ENCODE data around the gene NR1I3.

Gene NR1I3

GRCh38 chr1:161217831-161218230 is 20.2 kb downstream of the NR1I3 start:
- no peak overlapping the region for H3K27ac ChIP-seq (ENCODE audit: low read depth, low read length, severe bottlenecking)
- WGBS, 2 experiments (ENCODE audit: insufficient coverage in 2 of 2): 78 to 83% methylated on average over 2 to 3 of the region's 6 CpGs

GRCh38 chr1:161216945-161217712 is 20.9 kb downstream of the NR1I3 start:
- 95 to 100% methylated on average over 4 to 7 of the region's 7 CpGs for WGBS, 2 experiments (ENCODE audit: insufficient coverage in 2 of 2)
- Histone ChIP-seq H3K4me1 (ENCODE audit: control insufficient read depth, insufficient read depth, low read length, poor library complexity, severe bottlenecking) (peaks cover 19% of the 10 kb centered on the region), H3K36me3 (ENCODE audit: control insufficient read depth, insufficient read depth, low read length) (peaks cover 37% of the 10 kb centered on the region), H3K4me3 (ENCODE audit: extremely low read depth, insufficient read depth, low read length, poor library complexity, severe bottlenecking) (no peak overlapping the region), H3K9me3 (ENCODE audit: control insufficient read depth, low read length) (no peaks in the 10 kb centered on the region), H3K27ac (ENCODE audit: low read depth, low read length, severe bottlenecking) (peak overlapping the region; percentile 33)

More at GRCh38 chr1:161217831-161218230, 20.2 kb downstream of the NR1I3 start:
- H3K36me3 ChIP-seq (ENCODE audit: control insufficient read depth, insufficient read depth, low read length): peaks cover 30% of the 10 kb centered on the region
- H3K4me3 ChIP-seq (ENCODE audit: extremely low read depth, insufficient read depth, low read length, poor library complexity, severe bottlenecking): no peak overlapping the region
- H3K9me3 ChIP-seq (ENCODE audit: control insufficient read depth, low read length): no peaks in the 10 kb centered on the region
- H3K4me1 ChIP-seq (ENCODE audit: control insufficient read depth, insufficient read depth, low read length, poor library complexity, severe bottlenecking): peaks cover 19% of the 10 kb centered on the region

GRCh38 chr1:161215076-161215475 is 22.9 kb downstream of the NR1I3 start, which contains the start of gene FCER1G:
FCER1G (plus strand) TSS chr1:161215295; CDS start chr1:161215322, 27 bp downstream.
- WGBS, 2 experiments (ENCODE audit: insufficient coverage in 2 of 2): 87 to 98% methylated on average over 4 to 5 of the region's 10 CpGs
- Histone ChIP-seq H3K4me1 (ENCODE audit: control insufficient read depth, insufficient read depth, low read length, poor library complexity, severe bottlenecking) (peaks cover 20% of the 10 kb centered on the region), H3K9me3 (ENCODE audit: control insufficient read depth, low read length) (no peaks in the 10 kb centered on the region), H3K4me3 (ENCODE audit: extremely low read depth, insufficient read depth, low read length, poor library complexity, severe bottlenecking) (no peak within 1 kb of the TSS), H3K27ac (ENCODE audit: low read depth, low read length, severe bottlenecking) (no peak within 1 kb of the TSS), H3K36me3 (ENCODE audit: control insufficient read depth, insufficient read depth, low read length) (peaks cover 57% of the 10 kb centered on the region)

- Histone ChIP-seq H3K27ac (ENCODE audit: low read depth, low read length, severe bottlenecking) (no peak overlapping the region), H3K4me1 (ENCODE audit: control insufficient read depth, insufficient read depth, low read length, poor library complexity, severe bottlenecking) (peaks cover 22% of the 10 kb centered on the region), H3K36me3 (ENCODE audit: control insufficient read depth, insufficient read depth, low read length) (peaks cover 65% of the 10 kb centered on the region), H3K9me3 (ENCODE audit: control insufficient read depth, low read length) (no peaks in the 10 kb centered on the region), H3K4me3 (ENCODE audit: extremely low read depth, insufficient read depth, low read length, poor library complexity, severe bottlenecking) (no peak overlapping the region)
- WGBS, 2 experiments (ENCODE audit: insufficient coverage in 2 of 2): 97 to 100% methylated on average over 4 to 9 of the region's 9 CpGs
These were observed 23.6 kb downstream of the NR1I3 start for GRCh38 chr1:161214369-161214768.

- WGBS, 2 experiments (ENCODE audit: insufficient coverage in 2 of 2): 33 to 43% methylated on average over 7 to 10 of the region's 11 CpGs
- Histone ChIP-seq H3K36me3 (ENCODE audit: control insufficient read depth, insufficient read depth, low read length) (peaks cover 95% of the 10 kb centered on the region), H3K9me3 (ENCODE audit: control insufficient read depth, low read length) (no peaks in the 10 kb centered on the region), H3K27ac (ENCODE audit: low read depth, low read length, severe bottlenecking) (no peak overlapping the region), H3K4me3 (ENCODE audit: extremely low read depth, insufficient read depth, low read length, poor library complexity, severe bottlenecking) (no peak overlapping the region), H3K4me1 (ENCODE audit: control insufficient read depth, insufficient read depth, low read length, poor library complexity, severe bottlenecking) (peaks cover 2% of the 10 kb centered on the region)
These were observed 28.1 kb downstream of the NR1I3 start for GRCh38 chr1:161209790-161210409.

GRCh38 chr1:161207173-161207572 is 30.8 kb downstream of the NR1I3 start:
- H3K4me3 ChIP-seq (ENCODE audit: extremely low read depth, insufficient read depth, low read length, poor library complexity, severe bottlenecking): no peak overlapping the region
- peaks cover 7% of the 10 kb centered on the region for H3K4me1 ChIP-seq (ENCODE audit: control insufficient read depth, insufficient read depth, low read length, poor library complexity, severe bottlenecking)
- H3K27ac ChIP-seq (ENCODE audit: low read depth, low read length, severe bottlenecking): no peak overlapping the region
- H3K36me3 ChIP-seq (ENCODE audit: control insufficient read depth, insufficient read depth, low read length): peaks cover 85% of the 10 kb centered on the region
- WGBS, 2 experiments (ENCODE audit: insufficient coverage in 2 of 2): 87 to 88% methylated on average over 5 to 8 of the region's 8 CpGs
- no peaks in the 10 kb centered on the region for H3K9me3 ChIP-seq (ENCODE audit: control insufficient read depth, low read length)

- Histone ChIP-seq H3K9me3 (ENCODE audit: control insufficient read depth, low read length) (no peaks in the 10 kb centered on the region), H3K4me1 (ENCODE audit: control insufficient read depth, insufficient read depth, low read length, poor library complexity, severe bottlenecking) (peaks cover 11% of the 10 kb centered on the region), H3K4me3 (ENCODE audit: extremely low read depth, insufficient read depth, low read length, poor library complexity, severe bottlenecking) (no peak overlapping the region), H3K27ac (ENCODE audit: low read depth, low read length, severe bottlenecking) (no peak overlapping the region), H3K36me3 (ENCODE audit: control insufficient read depth, insufficient read depth, low read length) (peaks cover 79% of the 10 kb centered on the region)
- 95 to 98% methylated on average over 11 to 12 of the region's 12 CpGs for WGBS, 2 experiments (ENCODE audit: insufficient coverage in 2 of 2)
These were observed 31.4 kb downstream of the NR1I3 start for GRCh38 chr1:161206411-161207140.

GRCh38 chr1:161201836-161202712 is 35.9 kb downstream of the NR1I3 start, which contains the start of gene NDUFS2:
NDUFS2 (plus strand) TSS chr1:161202367; CDS start chr1:161202386, 19 bp downstream.
- no peaks in the 10 kb centered on the region for H3K9me3 ChIP-seq (ENCODE audit: control insufficient read depth, low read length)
- H3K36me3 ChIP-seq (ENCODE audit: control insufficient read depth, insufficient read depth, low read length): peaks cover 36% of the 10 kb centered on the region
- peak within 1 kb of the TSS; percentile 89 for H3K4me3 ChIP-seq (ENCODE audit: extremely low read depth, insufficient read depth, low read length, poor library complexity, severe bottlenecking)
- WGBS, 2 experiments (ENCODE audit: insufficient coverage in 2 of 2): 7 to 8% methylated on average over 47 of the region's 53 CpGs
- peak within 1 kb of the TSS; percentile 88 for H3K27ac ChIP-seq (ENCODE audit: low read depth, low read length, severe bottlenecking)
- peaks cover 28% of the 10 kb centered on the region for H3K4me1 ChIP-seq (ENCODE audit: control insufficient read depth, insufficient read depth, low read length, poor library complexity, severe bottlenecking)

- Histone ChIP-seq H3K4me1 (ENCODE audit: control insufficient read depth, insufficient read depth, low read length, poor library complexity, severe bottlenecking) (peaks cover 28% of the 10 kb centered on the region), H3K4me3 (ENCODE audit: extremely low read depth, insufficient read depth, low read length, poor library complexity, severe bottlenecking) (peak overlapping the region; percentile 89)
These were observed 36.8 kb downstream of the NR1I3 start for GRCh38 chr1:161200992-161201835.

More at GRCh38 chr1:161200992-161201835, 36.8 kb downstream of the NR1I3 start:
- H3K36me3 ChIP-seq (ENCODE audit: control insufficient read depth, insufficient read depth, low read length): peaks cover 29% of the 10 kb centered on the region
- 97% methylated on average over 6 to 8 of the region's 13 CpGs for WGBS, 2 experiments (ENCODE audit: insufficient coverage in 2 of 2)
- H3K27ac ChIP-seq (ENCODE audit: low read depth, low read length, severe bottlenecking): peak overlapping the region; percentile 88
- H3K9me3 ChIP-seq (ENCODE audit: control insufficient read depth, low read length): no peaks in the 10 kb centered on the region
